Measurements from ENCODE around the gene DCP2.

Gene DCP2

GRCh38 chr5:113020461-113021273, 44.1 kb downstream of the DCP2 start:
- no peak for DNase-seq (ENCODE audit: low read depth)

GRCh38 chr5:113022661-113023060, 46.1 kb downstream of the DCP2 start:
- DNase-seq (ENCODE audit: low read depth) = no peak

- no peak for DNase-seq (ENCODE audit: low read depth)
Observed at GRCh38 chr5:113024076-113024697, 47.6 kb downstream of the DCP2 start.

GRCh38 chr5:113025596-113025995, 49.0 kb downstream of the DCP2 start:
- no peak for DNase-seq (ENCODE audit: low read depth)

GRCh38 chr5:113026211-113026610, 49.6 kb downstream of the DCP2 start:
- DNase-seq (ENCODE audit: low read depth) = no peak

- no peak for DNase-seq (ENCODE audit: low read depth)
Observed at GRCh38 chr5:113027015-113027414, 50.4 kb downstream of the DCP2 start.

- DNase-seq (ENCODE audit: low read depth) = no peak
Observed at GRCh38 chr5:113027431-113027830, 50.8 kb downstream of the DCP2 start.

GRCh38 chr5:113029614-113030013, 53.0 kb downstream of the DCP2 start:
- DNase-seq (ENCODE audit: low read depth) = no peak

- DNase-seq (ENCODE audit: low read depth) = no peak
Observed at GRCh38 chr5:113031104-113031503, 54.5 kb downstream of the DCP2 start.

GRCh38 chr5:113031557-113031956, 55.0 kb downstream of the DCP2 start:
- DNase-seq (ENCODE audit: low read depth) = no peak

- no peak for DNase-seq (ENCODE audit: low read depth)
Observed at GRCh38 chr5:113034182-113034773, 57.7 kb downstream of the DCP2 start.

GRCh38 chr5:113035096-113035495, 58.5 kb downstream of the DCP2 start:
- no peak for DNase-seq (ENCODE audit: low read depth)

GRCh38 chr5:113036321-113036720, 59.7 kb downstream of the DCP2 start:
- no peak for DNase-seq (ENCODE audit: low read depth)

- DNase-seq (ENCODE audit: low read depth) = no peak
Observed at GRCh38 chr5:113036826-113037225, 60.2 kb downstream of the DCP2 start.

GRCh38 chr5:113038136-113038535, 61.5 kb downstream of the DCP2 start:
- no peak for DNase-seq (ENCODE audit: low read depth)

GRCh38 chr5:113038714-113039113, 62.1 kb downstream of the DCP2 start:
- DNase-seq (ENCODE audit: low read depth) = no peak

- DNase-seq (ENCODE audit: low read depth) = no peak
Observed at GRCh38 chr5:113039229-113039933, 62.8 kb downstream of the DCP2 start.

GRCh38 chr5:113039934-113040285, 63.3 kb downstream of the DCP2 start:
- no peak for DNase-seq (ENCODE audit: low read depth)

- no peak for DNase-seq (ENCODE audit: low read depth)
Observed at GRCh38 chr5:113040672-113041260, 64.2 kb downstream of the DCP2 start.

- no peak for DNase-seq (ENCODE audit: low read depth)
Observed at GRCh38 chr5:113042491-113043243, 66.1 kb downstream of the DCP2 start.

- DNase-seq (ENCODE audit: low read depth) = no peak
Observed at GRCh38 chr5:113043491-113043931, 66.9 kb downstream of the DCP2 start.
